Progenitor cell of endocrine pancreas (in vitro differentiated cells): ENCODE measurements around the gene FAM131A. TPM values are rescaled to one million over a fixed set of nuclear protein-coding genes. Genes with fewer than 3 reads are reported as not detected.

Source experiments
- DNase-seq: peaks from one replicate; pipeline ENCODE4 v3.0.0; 2021; ENCODE audit warnings: low spot score; ENCODE audit not compliant: unreplicated experiment
- H3K27ac Mint-ChIP-seq: 2 replicates; pipeline ENCODE4 v1.8.0; 2021; ENCODE audit warnings: mild to moderate bottlenecking, moderate library complexity, mixed read lengths
- H3K27me3 Mint-ChIP-seq: 2 replicates; pipeline ENCODE4 v1.8.0; 2021; ENCODE audit warnings: mixed read lengths
- H3K36me3 Mint-ChIP-seq: 2 replicates; pipeline ENCODE4 v1.8.0; 2022; ENCODE audit warnings: mixed read lengths; ENCODE audit not compliant: insufficient read depth
- H3K4me1 Mint-ChIP-seq: 2 replicates; pipeline ENCODE4 v1.8.0; 2021; ENCODE audit warnings: low read depth, mixed read lengths
- H3K4me3 Mint-ChIP-seq: 2 replicates; pipeline ENCODE4 v1.8.0; 2021; ENCODE audit warnings: low read depth, mild to moderate bottlenecking, moderate library complexity, mixed read lengths
- H3K9me3 Mint-ChIP-seq: 2 replicates; pipeline ENCODE4 v1.8.0; 2021; ENCODE audit warnings: low read depth, mixed read lengths
- long read RNA-seq: library from polyadenylated mRNA; unstranded; transcript quantifications from one replicate; pipeline ENCODE4 v2.0.0, GENCODE V29; 2020
- total RNA-seq: library from RNA; stranded (reverse); gene quantifications from 2 replicates; pipeline ENCODE4 v1.2.1, GENCODE V29; 2021
- TF ChIP-seq, protein P1 (sequence below): fragments of 200-600 bp; sonication (generic); IDR thresholded peaks from one replicate; pipeline ENCODE4 v1.5.0; 2021; ENCODE audit warnings: antibody characterized with exemption, mild to moderate bottlenecking; ENCODE audit not compliant: unreplicated experiment

Gene FAM131A, protein sequence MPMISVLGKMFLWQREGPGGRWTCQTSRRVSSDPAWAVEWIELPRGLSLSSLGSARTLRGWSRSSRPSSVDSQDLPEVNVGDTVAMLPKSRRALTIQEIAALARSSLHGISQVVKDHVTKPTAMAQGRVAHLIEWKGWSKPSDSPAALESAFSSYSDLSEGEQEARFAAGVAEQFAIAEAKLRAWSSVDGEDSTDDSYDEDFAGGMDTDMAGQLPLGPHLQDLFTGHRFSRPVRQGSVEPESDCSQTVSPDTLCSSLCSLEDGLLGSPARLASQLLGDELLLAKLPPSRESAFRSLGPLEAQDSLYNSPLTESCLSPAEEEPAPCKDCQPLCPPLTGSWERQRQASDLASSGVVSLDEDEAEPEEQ
- total RNA-seq = 15.4 and 17.3 TPM in 2 replicates
- long read RNA-seq, partial matches to known transcripts = 0 of 3 reads
- long read RNA-seq, other reads (novel, unspliced or antisense) = 1 of 3 reads

DNA sequence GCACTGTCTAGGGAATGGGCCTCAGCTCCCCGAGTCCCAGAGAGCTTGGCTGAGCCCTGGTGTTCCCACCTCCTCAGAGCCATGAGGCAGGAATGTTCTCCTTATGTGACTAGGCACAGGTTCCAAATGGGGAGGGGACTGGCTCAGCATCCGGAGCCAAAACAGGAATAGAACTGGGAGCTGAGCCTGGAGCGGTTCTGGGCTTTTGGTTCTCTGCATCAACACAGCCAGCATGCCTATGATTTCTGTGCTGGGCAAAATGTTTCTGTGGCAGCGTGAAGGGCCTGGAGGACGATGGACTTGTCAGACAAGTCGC, at the start of gene FAM131A:
Gene FAM131A, plus strand, starts transcription at position 202 of the 316 bp plus-strand sequence. Its CDS starts 31 bp downstream, at position 233.
- Mint-ChIP-seq H3K4me1 (peaks cover 15% of the 10 kb centered on the region), H3K9me3 (no peaks in the 10 kb centered on the region), H3K27me3 (peaks cover 15% of the 10 kb centered on the region), H3K36me3 (peaks cover 14% of the 10 kb centered on the region), H3K4me3 (peak within 1 kb of the TSS; percentile 84), H3K27ac (peak within 1 kb of the TSS; percentile 97)
- TF ChIP-seq, protein P1, sequence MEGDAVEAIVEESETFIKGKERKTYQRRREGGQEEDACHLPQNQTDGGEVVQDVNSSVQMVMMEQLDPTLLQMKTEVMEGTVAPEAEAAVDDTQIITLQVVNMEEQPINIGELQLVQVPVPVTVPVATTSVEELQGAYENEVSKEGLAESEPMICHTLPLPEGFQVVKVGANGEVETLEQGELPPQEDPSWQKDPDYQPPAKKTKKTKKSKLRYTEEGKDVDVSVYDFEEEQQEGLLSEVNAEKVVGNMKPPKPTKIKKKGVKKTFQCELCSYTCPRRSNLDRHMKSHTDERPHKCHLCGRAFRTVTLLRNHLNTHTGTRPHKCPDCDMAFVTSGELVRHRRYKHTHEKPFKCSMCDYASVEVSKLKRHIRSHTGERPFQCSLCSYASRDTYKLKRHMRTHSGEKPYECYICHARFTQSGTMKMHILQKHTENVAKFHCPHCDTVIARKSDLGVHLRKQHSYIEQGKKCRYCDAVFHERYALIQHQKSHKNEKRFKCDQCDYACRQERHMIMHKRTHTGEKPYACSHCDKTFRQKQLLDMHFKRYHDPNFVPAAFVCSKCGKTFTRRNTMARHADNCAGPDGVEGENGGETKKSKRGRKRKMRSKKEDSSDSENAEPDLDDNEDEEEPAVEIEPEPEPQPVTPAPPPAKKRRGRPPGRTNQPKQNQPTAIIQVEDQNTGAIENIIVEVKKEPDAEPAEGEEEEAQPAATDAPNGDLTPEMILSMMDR = no peak
- DNase-seq = no peak

DNA sequence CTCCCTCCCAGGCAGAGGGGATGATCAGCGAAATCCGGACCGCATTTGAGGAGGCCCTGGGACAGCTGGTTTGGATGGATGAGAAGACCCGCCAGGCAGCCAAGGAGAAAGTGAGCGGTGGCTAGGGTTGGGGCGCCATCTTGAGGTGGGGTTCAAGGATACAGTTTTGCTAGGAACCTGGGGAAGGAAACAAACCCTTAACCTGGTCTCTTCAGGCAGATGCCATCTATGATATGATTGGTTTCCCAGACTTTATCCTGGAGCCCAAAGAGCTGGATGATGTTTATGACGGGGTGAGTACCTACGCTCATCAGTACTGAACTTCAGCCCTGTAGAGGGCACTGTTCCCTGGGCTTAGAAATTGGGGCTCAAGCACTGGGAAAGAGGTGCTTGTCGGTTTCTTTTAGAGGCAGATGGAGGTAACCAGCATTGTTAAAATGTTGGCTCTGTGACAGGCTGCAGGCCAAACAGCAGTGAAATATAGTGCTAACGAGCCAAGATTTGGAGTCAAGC, 47.9 kb upstream of the FAM131A start:
- no peak overlapping the region for H3K4me3 Mint-ChIP-seq
- H3K36me3 Mint-ChIP-seq = no peaks in the 10 kb centered on the region
- H3K27me3 Mint-ChIP-seq = peaks cover 36% of the 10 kb centered on the region
- DNase-seq = peak; percentile 23
- TF ChIP-seq, protein P1 = peak; percentile 60
- no peak overlapping the region for H3K27ac Mint-ChIP-seq
- H3K4me1 Mint-ChIP-seq = no peaks in the 10 kb centered on the region
- H3K9me3 Mint-ChIP-seq = no peaks in the 10 kb centered on the region

DNA sequence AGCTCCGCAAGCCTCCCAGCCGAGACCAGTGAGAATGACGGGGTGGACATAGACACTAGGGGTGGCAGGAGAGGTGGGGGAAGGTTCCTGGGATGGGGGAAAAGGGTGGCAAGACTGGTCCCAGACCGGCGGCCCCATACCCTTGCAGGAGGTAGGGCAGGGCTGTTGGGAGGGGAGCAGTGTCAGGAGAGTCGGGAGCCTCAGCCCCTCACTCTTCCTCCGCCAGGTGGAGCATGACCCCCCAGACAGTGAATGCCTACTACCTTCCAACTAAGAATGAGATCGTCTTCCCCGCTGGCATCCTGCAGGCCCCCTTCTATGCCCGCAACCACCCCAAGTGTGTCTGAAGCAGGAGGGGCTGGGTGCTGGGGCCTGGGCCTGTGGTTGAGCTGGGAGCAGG, 47.1 kb upstream of the FAM131A start:
- H3K36me3 Mint-ChIP-seq = no peaks in the 10 kb centered on the region
- no peak overlapping the region for H3K4me3 Mint-ChIP-seq
- no peaks in the 10 kb centered on the region for H3K9me3 Mint-ChIP-seq
- no peak overlapping the region for H3K27ac Mint-ChIP-seq
- TF ChIP-seq, protein P1 = no peak
- no peak for DNase-seq
- peaks cover 38% of the 10 kb centered on the region for H3K27me3 Mint-ChIP-seq
- H3K4me1 Mint-ChIP-seq = no peaks in the 10 kb centered on the region

DNA sequence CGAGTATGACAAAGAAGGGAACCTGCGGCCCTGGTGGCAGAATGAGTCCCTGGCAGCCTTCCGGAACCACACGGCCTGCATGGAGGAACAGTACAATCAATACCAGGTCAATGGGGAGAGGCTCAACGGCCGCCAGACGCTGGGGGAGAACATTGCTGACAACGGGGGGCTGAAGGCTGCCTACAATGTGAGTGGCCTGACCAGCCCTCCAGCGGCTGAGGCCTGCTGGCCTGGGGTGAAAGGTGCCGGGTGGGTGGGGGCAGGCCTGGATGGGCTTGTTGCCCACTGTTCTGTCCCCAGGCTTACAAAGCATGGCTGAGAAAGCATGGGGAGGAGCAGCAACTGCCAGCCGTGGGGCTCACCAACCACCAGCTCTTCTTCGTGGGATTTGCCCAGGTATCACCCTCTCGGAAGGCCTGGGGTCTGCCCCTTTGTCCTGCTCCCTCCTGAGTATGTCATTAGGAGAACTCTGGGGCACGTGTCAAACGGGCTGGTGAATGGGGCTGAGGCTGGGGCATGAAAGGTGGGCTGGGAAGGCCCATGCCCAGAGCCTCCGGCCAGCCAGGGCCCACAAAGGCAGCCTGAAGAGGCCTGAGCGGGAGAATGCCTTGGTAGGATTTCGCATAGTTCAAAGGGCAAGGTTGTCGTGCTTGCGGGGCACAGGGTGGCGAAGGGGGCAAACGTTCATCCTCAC, 46.2 kb upstream of the FAM131A start:
- Mint-ChIP-seq H3K4me1 (no peaks in the 10 kb centered on the region), H3K4me3 (no peak overlapping the region), H3K9me3 (no peaks in the 10 kb centered on the region), H3K36me3 (no peaks in the 10 kb centered on the region), H3K27ac (no peak overlapping the region), H3K27me3 (peaks cover 31% of the 10 kb centered on the region)
- TF ChIP-seq, protein P1 = no peak
- DNase-seq = no peak

DNA sequence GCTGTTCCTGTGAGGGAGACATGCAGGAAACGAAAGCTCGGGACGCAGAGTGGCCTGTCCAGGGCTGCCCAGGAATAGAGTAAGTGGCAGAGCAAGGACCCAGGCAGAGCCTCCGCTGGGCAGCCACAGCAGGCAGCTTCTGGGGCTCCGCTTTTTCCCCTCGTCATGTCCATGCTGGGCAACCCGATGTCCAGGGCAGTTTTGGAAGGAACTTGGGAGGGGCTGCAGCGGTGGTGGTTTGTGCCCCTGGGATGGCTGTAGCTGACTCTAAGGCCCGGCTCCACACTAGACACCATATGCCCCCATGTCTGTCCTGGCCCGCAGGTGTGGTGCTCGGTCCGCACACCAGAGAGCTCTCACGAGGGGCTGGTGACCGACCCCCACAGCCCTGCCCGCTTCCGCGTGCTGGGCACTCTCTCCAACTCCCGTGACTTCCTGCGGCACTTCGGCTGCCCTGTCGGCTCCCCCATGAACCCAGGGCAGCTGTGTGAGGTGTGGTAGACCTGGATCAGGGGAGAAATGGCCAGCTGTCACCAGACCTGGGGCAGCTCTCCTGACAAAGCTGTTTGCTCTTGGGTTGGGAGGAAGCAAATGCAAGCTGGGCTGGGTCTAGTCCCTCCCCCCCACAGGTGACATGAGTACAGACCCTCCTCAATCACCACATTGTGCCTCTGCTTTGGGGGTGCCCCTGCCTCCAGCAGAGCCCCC, 45.5 kb upstream of the FAM131A start:
- no peaks in the 10 kb centered on the region for H3K4me1 Mint-ChIP-seq
- no peak overlapping the region for H3K27ac Mint-ChIP-seq
- H3K9me3 Mint-ChIP-seq = no peaks in the 10 kb centered on the region
- no peak for DNase-seq
- H3K27me3 Mint-ChIP-seq = peaks cover 26% of the 10 kb centered on the region
- no peaks in the 10 kb centered on the region for H3K36me3 Mint-ChIP-seq
- H3K4me3 Mint-ChIP-seq = no peak overlapping the region
- TF ChIP-seq, protein P1 = no peak
